Astrocyte of the spinal cord (primary cell): Measurements from ENCODE around the gene GSKIP.

Experiments used
- DNase-seq: peaks from one replicate; pipeline ENCODE4 v3.0.0; 2011; ENCODE audit warnings: low read depth, low spot score
- H3K4me3 ChIP-seq: 2 replicates; pipeline ENCODE4 v1.5.1; 2011; ENCODE audit warnings: low read depth, mild to moderate bottlenecking, low read length, moderate library complexity
- CTCF ChIP-seq: IDR thresholded peaks from 2 replicates; pipeline ENCODE4 v1.5.1; 2012; ENCODE audit warnings: low read depth, mild to moderate bottlenecking, low read length, inconsistent platforms
- in situ Hi-C: cut with HindIII; loops from 2 replicates; pipeline ENCODE4 v1.10.0; 2017; ENCODE audit warnings: low sequenced_read_pairs

Gene GSKIP

GRCh38 chr14:96409701-96410100 lies 46.4 kb downstream of the GSKIP start:
- TF ChIP-seq CTCF, result no peak
- in situ Hi-C loops, result no loop called here
- DNase-seq, result peak; percentile 44
- no peak overlapping the region for H3K4me3 ChIP-seq

GRCh38 chr14:96410119-96410518 lies 46.8 kb downstream of the GSKIP start:
- peak; percentile 10 for DNase-seq
- H3K4me3 ChIP-seq, result no peak overlapping the region
- in situ Hi-C loops, result no loop called here
- no peak for TF ChIP-seq CTCF

- DNase-seq, result no peak
- in situ Hi-C loops, result no loop called here
- no peak overlapping the region for H3K4me3 ChIP-seq
- no peak for TF ChIP-seq CTCF
Observed at GRCh38 chr14:96413526-96413925, 50.2 kb downstream of the GSKIP start.

GRCh38 chr14:96415559-96415958 lies 52.2 kb downstream of the GSKIP start:
- in situ Hi-C loops, result no loop called here
- no peak overlapping the region for H3K4me3 ChIP-seq
- DNase-seq, result no peak
- TF ChIP-seq CTCF, result no peak

GRCh38 chr14:96416292-96416691 lies 53.0 kb downstream of the GSKIP start:
- in situ Hi-C loops, result no loop called here
- no peak for DNase-seq
- H3K4me3 ChIP-seq, result no peak overlapping the region
- no peak for TF ChIP-seq CTCF

GRCh38 chr14:96417254-96417653 lies 53.9 kb downstream of the GSKIP start:
- in situ Hi-C loops, result no loop called here
- DNase-seq, result no peak
- TF ChIP-seq CTCF, result no peak
- no peak overlapping the region for H3K4me3 ChIP-seq

GRCh38 chr14:96418075-96418474 lies 54.7 kb downstream of the GSKIP start:
- no peak for DNase-seq
- TF ChIP-seq CTCF, result no peak
- no peak overlapping the region for H3K4me3 ChIP-seq
- in situ Hi-C loops, result no loop called here
